B cell (primary cell): ENCODE results near the gene PDS5A. TPM values are rescaled to one million over a fixed set of nuclear protein-coding genes. Genes with fewer than 3 reads are reported as not detected.
"Not testable (repeated sequence)": the region's sequence is repeated elsewhere in the genome, so short reads cannot be mapped to it uniquely, and the experiment has no call there.

Experiments used
- ATAC-seq: fragments of 200-7000 bp; cut with Tn5 transposase; one replicate; pipeline ENCODE4 v1.10.0; 2021; ENCODE audit warnings: low read depth, mild to moderate bottlenecking, moderate number of reproducible peaks, moderate library complexity
- CTCF ChIA-PET: fragments of 350-600 bp; sonication (Branson Sonifier 250); formaldehyde crosslinking; loops from one replicate; lab custom pipeline; 2021; ENCODE audit warnings: antibody characterized with exemption, inconsistent platforms; lab: Charles Lee
- POLR2A ChIA-PET: fragments of 350-600 bp; sonication (Branson Sonifier 250); formaldehyde crosslinking; loops from one replicate; lab custom pipeline; 2021; ENCODE audit warnings: antibody characterized with exemption; lab: Charles Lee
- DNase-seq: peaks from one replicate; pipeline ENCODE4 v3.0.0; 2013
- H2AFZ ChIP-seq: 2 replicates; pipeline ENCODE4 v1.6.1; 2012; ENCODE audit warnings: mild to moderate bottlenecking, low read depth, low read length; ENCODE audit not compliant: insufficient read depth, poor library complexity, severe bottlenecking
- H3K27ac ChIP-seq, 2 donors: 1 replicate in 1 of 2; 2 replicates in 1 of 2; pipeline ENCODE4 v1.5.1; 2012 to 2013; ENCODE audit warnings: low read length in 2 of 2, mild to moderate bottlenecking in 2 of 2, moderate library complexity in 1 of 2
- H3K27me3 ChIP-seq, 4 experiments: fragments of 200-600 bp in 1 of 4; sonication (generic) in 1 of 4; replicated peaks in 1 of 4; 1 replicate in 2 of 4; 2 replicates in 2 of 4; pipeline versions ENCODE4 v1.6.1 to v1.7.0; 2013 to 2016; ENCODE audit warnings: low read length in 3 of 4, mild to moderate bottlenecking in 2 of 4, mixed read lengths in 1 of 4, moderate library complexity in 1 of 4; ENCODE audit not compliant: insufficient read depth in 4 of 4, control insufficient read depth in 3 of 4; ENCODE audit errors: control extremely low read depth in 1 of 4
- H3K36me3 ChIP-seq, 2 experiments: replicated peaks in 1 of 2; 1 replicate in 1 of 2; 2 replicates in 1 of 2; pipeline versions ENCODE4 v1.6.1 to v1.7.1; 2013; ENCODE audit warnings: low read length in 1 of 2; ENCODE audit not compliant: insufficient read depth in 2 of 2, control insufficient read depth in 1 of 2; ENCODE audit errors: control extremely low read depth in 1 of 2, extremely low read depth in 1 of 2
- H3K4me1 ChIP-seq, 2 donors: fragments of 200-600 bp in 1 of 2; sonication (generic) in 1 of 2; 1 replicate in 1 of 2; 2 replicates in 1 of 2; pipeline versions ENCODE4 v1.5.1 to v1.6.1; 2013 to 2017; ENCODE audit warnings: low read length in 2 of 2; ENCODE audit not compliant: control insufficient read depth in 2 of 2, insufficient read depth in 2 of 2
- H3K4me2 ChIP-seq: replicated peaks from 2 replicates; pipeline ENCODE3; 2012; ENCODE audit warnings: mild to moderate bottlenecking, low read depth, low read length; ENCODE audit not compliant: poor library complexity, severe bottlenecking
- H3K4me3 ChIP-seq, 5 experiments: fragments of 200-600 bp in 1 of 5; sonication (generic) in 1 of 5; 1 replicate in 3 of 5; 2 replicates in 2 of 5; pipeline versions ENCODE4 v1.5.1 to v1.7.0; 2011 to 2016; ENCODE audit warnings: low read length in 4 of 5, mild to moderate bottlenecking in 4 of 5, low read depth in 2 of 5, control low read depth in 1 of 5, moderate library complexity in 1 of 5; ENCODE audit not compliant: insufficient read depth in 1 of 5; ENCODE audit errors: control extremely low read depth in 1 of 5, extremely low read depth in 1 of 5
- H3K79me2 ChIP-seq: fragments of 200-600 bp; sonication (generic); one replicate; pipeline ENCODE4 v1.6.0; 2016; ENCODE audit warnings: low read length; ENCODE audit not compliant: control insufficient read depth, insufficient read depth
- H3K9ac ChIP-seq: fragments of 200-600 bp; sonication (generic); 2 replicates; pipeline ENCODE4 v1.6.1; 2017; ENCODE audit warnings: mild to moderate bottlenecking, low read length, moderate library complexity
- H3K9me3 ChIP-seq, 3 donors: one replicate each; pipeline versions ENCODE4 v1.6.1 to v1.7.1; 2013; ENCODE audit warnings: low read length in 2 of 3; ENCODE audit not compliant: control insufficient read depth in 2 of 3, insufficient read depth in 1 of 3; ENCODE audit errors: control extremely low read depth in 1 of 3
- H4K20me1 ChIP-seq: 2 replicates; pipeline ENCODE4 v1.6.0; 2012; ENCODE audit warnings: mild to moderate bottlenecking, low read length; ENCODE audit not compliant: insufficient read depth, control insufficient read depth, poor library complexity, severe bottlenecking
- H3K27ac Mint-ChIP-seq: one replicate; pipeline ENCODE4 v1.8.0; 2021; ENCODE audit warnings: mixed read lengths
- H3K27me3 Mint-ChIP-seq: one replicate; pipeline ENCODE4 v1.8.0; 2021; ENCODE audit warnings: mixed read lengths
- H3K4me1 Mint-ChIP-seq: one replicate; pipeline ENCODE4 v1.8.0; 2021; ENCODE audit warnings: mixed read lengths
- H3K4me3 Mint-ChIP-seq: one replicate; pipeline ENCODE4 v1.8.0; 2021; ENCODE audit warnings: mixed read lengths
- H3K9me3 Mint-ChIP-seq: one replicate; pipeline ENCODE4 v1.8.0; 2022; ENCODE audit warnings: mixed read lengths; ENCODE audit not compliant: insufficient read depth
- CTCF ChIP-seq: fragments of 200-600 bp; IDR thresholded peaks from one replicate; pipeline ENCODE4 v1.8.0; 2022; ENCODE audit warnings: antibody characterized with exemption, mild to moderate bottlenecking
- EZH2 ChIP-seq: IDR thresholded peaks from 2 replicates; pipeline ENCODE4 v1.6.1; 2012; ENCODE audit warnings: borderline replicate concordance, low read depth, mild to moderate bottlenecking, moderate library complexity, low read length; ENCODE audit not compliant: insufficient read depth, poor library complexity, severe bottlenecking
- WGBS: methylation state at CpG from one replicate; pipeline ENCODE4 v1.1.5; 2013; ENCODE audit warnings: missing lambda C conversion rate; ENCODE audit not compliant: insufficient coverage; 5-methylcytosine and 5-hydroxymethylcytosine counted together
- intact Hi-C: fragments of 100-400 bp; cut with micrococcal nuclease; formaldehyde crosslinking; loops from one replicate; pipeline ENCODE4 v1.10.0; 2022
- polyA plus RNA-seq: library from polyadenylated mRNA; depleted of rRNA; stranded (reverse); fragments of >200 nt; gene quantifications from 2 replicates; pipeline ENCODE4 v1.2.3, GENCODE V29; 2012
- total RNA-seq, 2 donors: library from RNA; stranded (reverse); fragments of 120-200 nt in 1 of 2; gene quantifications; 1 replicate in 1 of 2; 2 replicates in 1 of 2; pipeline versions ENCODE4 v1.2.3 to v1.2.4, GENCODE V29; 2013 to 2022

Gene PDS5A
- total and polyA plus RNA-seq, 2 donors (not counting 1 experiment from before 2014, with no cell fraction given), result 19.4 to 111 TPM

- H3K9me3 ChIP-seq, H2AFZ ChIP-seq, H3K9ac ChIP-seq, H3K4me1 ChIP-seq, H3K27me3 ChIP-seq, POLR2A ChIA-PET, intact Hi-C loops, ATAC-seq, H3K9me3 Mint-ChIP-seq, H3K79me2 ChIP-seq, H3K4me3 Mint-ChIP-seq, CTCF ChIA-PET, H3K27ac Mint-ChIP-seq, H4K20me1 ChIP-seq, H3K27ac ChIP-seq, DNase-seq, H3K27me3 Mint-ChIP-seq, H3K4me2 ChIP-seq, H3K36me3 ChIP-seq, H3K4me1 Mint-ChIP-seq, H3K4me3 ChIP-seq: not testable (repeated sequence)
- WGBS, result 90% methylated on average over 5 of the region's 7 CpGs
These were observed 43.4 kb upstream of the PDS5A start for GRCh38 chr4:40021116-40021515.

GRCh38 chr4:40020221-40020620, 42.5 kb upstream of the PDS5A start:
- no peak overlapping the region for H3K27ac ChIP-seq
- Mint-ChIP-seq H3K9me3 (no peaks in the 10 kb centered on the region), H3K4me3 (no peak overlapping the region), H3K27me3 (no peaks in the 10 kb centered on the region), H3K4me1 (no peaks in the 10 kb centered on the region), H3K27ac (no peak overlapping the region)
- ChIA-PET CTCF (no interaction called here), POLR2A (interaction anchor here (0.7 kb wide), 1 partner anchor 237 kb away, joined by 3 read pairs; no protein-coding TSS in a partner anchor)
- WGBS, result 95% methylated on average over 13 of the region's 15 CpGs
- no peaks in the 10 kb centered on the region for H4K20me1 ChIP-seq
- H3K79me2 ChIP-seq, result no peaks in the 10 kb centered on the region
- H3K36me3 ChIP-seq, result no peaks in the 10 kb centered on the region
- TF ChIP-seq CTCF, result no peak
- no peak for TF ChIP-seq EZH2
- no peak overlapping the region for H3K4me2 ChIP-seq
- no peaks in the 10 kb centered on the region for H3K27me3 ChIP-seq
- H3K9me3 ChIP-seq, result no peaks in the 10 kb centered on the region
- DNase-seq (no peak), ATAC-seq (no peak)
- H3K4me3 ChIP-seq, result no peak overlapping the region
- H2AFZ ChIP-seq, result no peak overlapping the region
- H3K4me1 ChIP-seq, result no peaks in the 10 kb centered on the region
- H3K9ac ChIP-seq, result no peak overlapping the region
- intact Hi-C loops, result no loop called here
